Measurements from ENCODE around the gene TNKS1BP1.

GRCh38 chr11:57322256-57323166, 2.2 kb downstream of the TNKS1BP1 start:
- TF ChIP-seq CTCF (IDR thresholded peaks at IDR 0.05) (no peak), POLR2A (IDR thresholded peaks at IDR 0.05) (peak in 1 of 2 donors; percentile 44)
